Measurements from ENCODE around the gene NUP62CL.

The NUP62CL gene

GRCh38 chrX:107076158-107076557, 130.1 kb downstream of the NUP62CL start (continued):
- no peak for TF ChIP-seq PRDM4 (tag by site-specific recombination; IDR thresholded peaks at IDR 0.05)
- TF ChIP-seq SCRT1 (tag by site-specific recombination; IDR thresholded peaks at IDR 0.05; ENCODE audit: borderline replicate concordance): no peak
- TF ChIP-seq ZNF521 (tag by site-specific recombination; IDR thresholded peaks at IDR 0.05): no peak
- no peak for TF ChIP-seq KLF16 (tag by site-specific recombination; IDR thresholded peaks at IDR 0.05)
- TF ChIP-seq ZFP3 (tag by site-specific recombination; IDR thresholded peaks at IDR 0.05; ENCODE audit: low read depth): 0 out of 2 replicates have a peak, but pooled peaks have one; percentile 10
- TF ChIP-seq ZNF341 (tag by site-specific recombination; IDR thresholded peaks at IDR 0.05; ENCODE audit: low read depth): no peak
- TF ChIP-seq ZBTB20 (tag by site-specific recombination; IDR thresholded peaks at IDR 0.05): no peak
- peak; percentile 94 for TF ChIP-seq ZNF555 (tag by site-specific recombination; conservative IDR thresholded peaks at IDR 0.05)
- TF ChIP-seq ZXDB (tag by site-specific recombination; IDR thresholded peaks at IDR 0.05): peak; percentile 83
- TF ChIP-seq, protein P1, sequence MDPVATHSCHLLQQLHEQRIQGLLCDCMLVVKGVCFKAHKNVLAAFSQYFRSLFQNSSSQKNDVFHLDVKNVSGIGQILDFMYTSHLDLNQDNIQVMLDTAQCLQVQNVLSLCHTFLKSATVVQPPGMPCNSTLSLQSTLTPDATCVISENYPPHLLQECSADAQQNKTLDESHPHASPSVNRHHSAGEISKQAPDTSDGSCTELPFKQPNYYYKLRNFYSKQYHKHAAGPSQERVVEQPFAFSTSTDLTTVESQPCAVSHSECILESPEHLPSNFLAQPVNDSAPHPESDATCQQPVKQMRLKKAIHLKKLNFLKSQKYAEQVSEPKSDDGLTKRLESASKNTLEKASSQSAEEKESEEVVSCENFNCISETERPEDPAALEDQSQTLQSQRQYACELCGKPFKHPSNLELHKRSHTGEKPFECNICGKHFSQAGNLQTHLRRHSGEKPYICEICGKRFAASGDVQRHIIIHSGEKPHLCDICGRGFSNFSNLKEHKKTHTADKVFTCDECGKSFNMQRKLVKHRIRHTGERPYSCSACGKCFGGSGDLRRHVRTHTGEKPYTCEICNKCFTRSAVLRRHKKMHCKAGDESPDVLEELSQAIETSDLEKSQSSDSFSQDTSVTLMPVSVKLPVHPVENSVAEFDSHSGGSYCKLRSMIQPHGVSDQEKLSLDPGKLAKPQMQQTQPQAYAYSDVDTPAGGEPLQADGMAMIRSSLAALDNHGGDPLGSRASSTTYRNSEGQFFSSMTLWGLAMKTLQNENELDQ (tag by site-specific recombination; IDR thresholded peaks at IDR 0.05; ENCODE audit: low read depth): no peak
- no peak for TF ChIP-seq SETDB1 (IDR thresholded peaks at IDR 0.05; ENCODE audit: insufficient read length, low read length)
- no peak for TF ChIP-seq ZNF707 (tag by site-specific recombination; IDR thresholded peaks at IDR 0.05)
- no peak for TF ChIP-seq ZNF335 (tag by site-specific recombination; conservative IDR thresholded peaks at IDR 0.05)
- no peak; the same call in 1 of the 2 replicates for TF ChIP-seq OSR2 (tag by site-specific recombination; IDR thresholded peaks at IDR 0.05)
- TF ChIP-seq ZBTB17 (tag by site-specific recombination; IDR thresholded peaks at IDR 0.05): no peak
- peak; percentile 61; the same call in 1 of the 2 replicates for TF ChIP-seq ZBTB1 (tag by site-specific recombination; IDR thresholded peaks at IDR 0.05)
- no peak for TF ChIP-seq ZNF423 (tag by site-specific recombination; IDR thresholded peaks at IDR 0.05)
- TF ChIP-seq ZSCAN30 (tag by site-specific recombination; IDR thresholded peaks at IDR 0.05): no peak
- no peak for TF ChIP-seq ZNF221 (tag by site-specific recombination; IDR thresholded peaks at IDR 0.05; ENCODE audit: borderline replicate concordance)
- no peak for TF ChIP-seq ZNF624 (tag by site-specific recombination; IDR thresholded peaks at IDR 0.05)
- TF ChIP-seq ZNF37A (tag by site-specific recombination; IDR thresholded peaks at IDR 0.05): no peak
- TF ChIP-seq, protein P2, sequence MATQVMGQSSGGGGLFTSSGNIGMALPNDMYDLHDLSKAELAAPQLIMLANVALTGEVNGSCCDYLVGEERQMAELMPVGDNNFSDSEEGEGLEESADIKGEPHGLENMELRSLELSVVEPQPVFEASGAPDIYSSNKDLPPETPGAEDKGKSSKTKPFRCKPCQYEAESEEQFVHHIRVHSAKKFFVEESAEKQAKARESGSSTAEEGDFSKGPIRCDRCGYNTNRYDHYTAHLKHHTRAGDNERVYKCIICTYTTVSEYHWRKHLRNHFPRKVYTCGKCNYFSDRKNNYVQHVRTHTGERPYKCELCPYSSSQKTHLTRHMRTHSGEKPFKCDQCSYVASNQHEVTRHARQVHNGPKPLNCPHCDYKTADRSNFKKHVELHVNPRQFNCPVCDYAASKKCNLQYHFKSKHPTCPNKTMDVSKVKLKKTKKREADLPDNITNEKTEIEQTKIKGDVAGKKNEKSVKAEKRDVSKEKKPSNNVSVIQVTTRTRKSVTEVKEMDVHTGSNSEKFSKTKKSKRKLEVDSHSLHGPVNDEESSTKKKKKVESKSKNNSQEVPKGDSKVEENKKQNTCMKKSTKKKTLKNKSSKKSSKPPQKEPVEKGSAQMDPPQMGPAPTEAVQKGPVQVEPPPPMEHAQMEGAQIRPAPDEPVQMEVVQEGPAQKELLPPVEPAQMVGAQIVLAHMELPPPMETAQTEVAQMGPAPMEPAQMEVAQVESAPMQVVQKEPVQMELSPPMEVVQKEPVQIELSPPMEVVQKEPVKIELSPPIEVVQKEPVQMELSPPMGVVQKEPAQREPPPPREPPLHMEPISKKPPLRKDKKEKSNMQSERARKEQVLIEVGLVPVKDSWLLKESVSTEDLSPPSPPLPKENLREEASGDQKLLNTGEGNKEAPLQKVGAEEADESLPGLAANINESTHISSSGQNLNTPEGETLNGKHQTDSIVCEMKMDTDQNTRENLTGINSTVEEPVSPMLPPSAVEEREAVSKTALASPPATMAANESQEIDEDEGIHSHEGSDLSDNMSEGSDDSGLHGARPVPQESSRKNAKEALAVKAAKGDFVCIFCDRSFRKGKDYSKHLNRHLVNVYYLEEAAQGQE (tag by site-specific recombination; IDR thresholded peaks at IDR 0.05): peak; percentile 70; the same call in 1 of the 2 replicates
- TF ChIP-seq GFI1B (tag by site-specific recombination; IDR thresholded peaks at IDR 0.05): no peak
- no peak for TF ChIP-seq HIC1 (tag by site-specific recombination; IDR thresholded peaks at IDR 0.05)
- no peak for TF ChIP-seq ZNF391 (tag by site-specific recombination; IDR thresholded peaks at IDR 0.05; ENCODE audit: borderline replicate concordance, low read depth)
- no peak for TF ChIP-seq ZNF473 (tag by site-specific recombination; IDR thresholded peaks at IDR 0.05)
- TF ChIP-seq ZNF792 (tag by site-specific recombination; IDR thresholded peaks at IDR 0.05): no peak
- TF ChIP-seq ZNF239 (tag by site-specific recombination; IDR thresholded peaks at IDR 0.05): no peak
- TF ChIP-seq PRDM1 (tag by site-specific recombination; IDR thresholded peaks at IDR 0.05): no peak
- TF ChIP-seq, protein P3, sequence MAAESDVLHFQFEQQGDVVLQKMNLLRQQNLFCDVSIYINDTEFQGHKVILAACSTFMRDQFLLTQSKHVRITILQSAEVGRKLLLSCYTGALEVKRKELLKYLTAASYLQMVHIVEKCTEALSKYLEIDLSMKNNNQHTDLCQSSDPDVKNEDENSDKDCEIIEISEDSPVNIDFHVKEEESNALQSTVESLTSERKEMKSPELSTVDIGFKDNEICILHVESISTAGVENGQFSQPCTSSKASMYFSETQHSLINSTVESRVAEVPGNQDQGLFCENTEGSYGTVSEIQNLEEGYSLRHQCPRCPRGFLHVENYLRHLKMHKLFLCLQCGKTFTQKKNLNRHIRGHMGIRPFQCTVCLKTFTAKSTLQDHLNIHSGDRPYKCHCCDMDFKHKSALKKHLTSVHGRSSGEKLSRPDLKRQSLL (tag by site-specific recombination; IDR thresholded peaks at IDR 0.05): no peak
- TF ChIP-seq ZNF549 (tag by site-specific recombination; IDR thresholded peaks at IDR 0.05): no peak

Measured in HEK293 (cell line).